Neuronal stem cell (in vitro differentiated cells): ENCODE data around the gene PLXDC2. TPM values are rescaled to one million over a fixed set of nuclear protein-coding genes. Genes with fewer than 3 reads are reported as not detected.
A peak's percentile ranks its signal among the peaks of the same experiment; 100 is the strongest.
"Not testable (repeated sequence)": the region's sequence is repeated elsewhere in the genome, so short reads cannot be mapped to it uniquely, and the experiment has no call there.

Source experiments
- DNase-seq: peaks from one replicate; pipeline ENCODE4 v3.0.0-alpha.2; 2013; ENCODE audit warnings: low spot score
- H2AFZ ChIP-seq: one replicate; pipeline ENCODE4 v1.6.1; 2013; ENCODE audit warnings: mild to moderate bottlenecking, low read length, inconsistent platforms
- H2AK5ac ChIP-seq: 2 replicates; pipeline ENCODE4 v1.6.1; 2013; ENCODE audit warnings: low read depth, mild to moderate bottlenecking, inconsistent platforms, low read length, moderate library complexity, mixed read lengths
- H2BK120ac ChIP-seq: 2 replicates; pipeline ENCODE4 v1.6.1; 2013; ENCODE audit warnings: low read depth, mild to moderate bottlenecking, inconsistent platforms, low read length, moderate library complexity, mixed read lengths
- H2BK12ac ChIP-seq: one replicate; pipeline ENCODE4 v1.6.1; 2013; ENCODE audit warnings: low read length, inconsistent platforms
- H2BK15ac ChIP-seq: 2 replicates; pipeline ENCODE4 v1.6.1; 2013; ENCODE audit warnings: mild to moderate bottlenecking, low read length, inconsistent platforms, mixed read lengths
- H2BK5ac ChIP-seq: one replicate; pipeline ENCODE4 v1.6.1; 2013; ENCODE audit warnings: inconsistent platforms, mild to moderate bottlenecking, low read length, moderate library complexity
- H3K14ac ChIP-seq: one replicate; pipeline ENCODE4 v1.6.1; 2013; ENCODE audit warnings: low read length, inconsistent platforms
- H3K18ac ChIP-seq: 2 replicates; pipeline ENCODE4 v1.6.1; 2013; ENCODE audit warnings: low read length, inconsistent platforms
- H3K23ac ChIP-seq: 2 replicates; pipeline ENCODE4 v1.6.1; 2013; ENCODE audit warnings: low read depth, mild to moderate bottlenecking, mixed read lengths, low read length, inconsistent platforms; ENCODE audit not compliant: poor library complexity
- H3K27ac ChIP-seq: replicated peaks from 3 replicates; pipeline ENCODE4 v1.5.1; 2013; ENCODE audit warnings: low read length, inconsistent platforms
- H3K27me3 ChIP-seq, 3 experiments: 2 replicates each; pipeline ENCODE4 v1.6.1; 2013; ENCODE audit warnings: low read length in 3 of 3, mild to moderate bottlenecking in 2 of 3, inconsistent platforms in 1 of 3, low read depth in 1 of 3, mixed read lengths in 1 of 3, moderate library complexity in 1 of 3; ENCODE audit not compliant: control insufficient read depth in 3 of 3, insufficient read depth in 3 of 3
- H3K36me3 ChIP-seq, 2 donors: replicated peaks in 1 of 2; 2 replicates each; pipeline ENCODE4 v1.6.1; 2013; ENCODE audit warnings: low read length in 2 of 2; ENCODE audit not compliant: control insufficient read depth in 2 of 2, insufficient read depth in 2 of 2
- H3K4ac ChIP-seq: 2 replicates; pipeline ENCODE4 v1.6.1; 2013; ENCODE audit warnings: inconsistent platforms, mild to moderate bottlenecking, low read length, moderate library complexity
- H3K4me1 ChIP-seq, 2 donors: 1 replicate in 1 of 2; 2 replicates in 1 of 2; pipeline ENCODE4 v1.6.1; 2013; ENCODE audit warnings: low read length in 2 of 2, low read depth in 1 of 2; ENCODE audit not compliant: control insufficient read depth in 2 of 2, insufficient read depth in 1 of 2
- H3K4me2 ChIP-seq: one replicate; pipeline ENCODE4 v1.6.1; 2013; ENCODE audit warnings: mild to moderate bottlenecking, low read length, inconsistent platforms; ENCODE audit not compliant: insufficient read depth, poor library complexity, severe bottlenecking
- H3K4me3 ChIP-seq, 2 donors: 2 replicates each; pipeline ENCODE4 v1.5.1; 2013; ENCODE audit warnings: low read length in 2 of 2, mild to moderate bottlenecking in 2 of 2, inconsistent platforms in 1 of 2, moderate library complexity in 1 of 2
- H3K79me1 ChIP-seq: one replicate; pipeline ENCODE4 v1.6.1; 2013; ENCODE audit warnings: low read depth, mild to moderate bottlenecking, inconsistent platforms, low read length, moderate library complexity
- H3K9ac ChIP-seq: one replicate; pipeline ENCODE4 v1.6.1; 2013; ENCODE audit warnings: mild to moderate bottlenecking, low read depth, low read length, inconsistent platforms; ENCODE audit not compliant: poor library complexity
- H3K9me3 ChIP-seq, 2 donors: replicated peaks in 1 of 2; 2 replicates each; pipeline versions ENCODE3 to v1.6.1; 2013; ENCODE audit warnings: low read length in 2 of 2, mild to moderate bottlenecking in 2 of 2, inconsistent platforms in 1 of 2, low read depth in 1 of 2, mixed read lengths in 1 of 2, moderate library complexity in 1 of 2; ENCODE audit not compliant: control insufficient read depth in 2 of 2, insufficient read depth in 1 of 2
- H4K8ac ChIP-seq: one replicate; pipeline ENCODE4 v1.6.1; 2013; ENCODE audit warnings: low read depth, mild to moderate bottlenecking, inconsistent platforms, low read length, moderate library complexity
- H4K91ac ChIP-seq: one replicate; pipeline ENCODE4 v1.6.1; 2013; ENCODE audit warnings: low read length, low read depth, mild to moderate bottlenecking, inconsistent platforms; ENCODE audit not compliant: poor library complexity
- WGBS, 2 donors: extraction: QIAGEN DNeasy Blood & Tissue Kit; methylation state at CpG; one replicate each; pipeline ENCODE4 v1.1.7; 2013; ENCODE audit warnings: missing lambda C conversion rate in 2 of 2, mixed read lengths in 1 of 2; ENCODE audit not compliant: insufficient read length in 2 of 2, insufficient replicate concordance in 1 of 2; ENCODE audit errors: extremely low coverage in 2 of 2; 5-methylcytosine and 5-hydroxymethylcytosine counted together
- polyA plus RNA-seq, 2 experiments: library from polyadenylated mRNA; stranded (reverse); fragments of 200-250 nt; gene quantifications; one replicate each; pipeline ENCODE4 v1.2.3, GENCODE V29; 2013

PLXDC2 gene
- polyA plus RNA-seq (2013, experiment 1 of 2): 16.4 TPM
- polyA plus RNA-seq (2013, experiment 2 of 2): 15.9 TPM

DNA sequence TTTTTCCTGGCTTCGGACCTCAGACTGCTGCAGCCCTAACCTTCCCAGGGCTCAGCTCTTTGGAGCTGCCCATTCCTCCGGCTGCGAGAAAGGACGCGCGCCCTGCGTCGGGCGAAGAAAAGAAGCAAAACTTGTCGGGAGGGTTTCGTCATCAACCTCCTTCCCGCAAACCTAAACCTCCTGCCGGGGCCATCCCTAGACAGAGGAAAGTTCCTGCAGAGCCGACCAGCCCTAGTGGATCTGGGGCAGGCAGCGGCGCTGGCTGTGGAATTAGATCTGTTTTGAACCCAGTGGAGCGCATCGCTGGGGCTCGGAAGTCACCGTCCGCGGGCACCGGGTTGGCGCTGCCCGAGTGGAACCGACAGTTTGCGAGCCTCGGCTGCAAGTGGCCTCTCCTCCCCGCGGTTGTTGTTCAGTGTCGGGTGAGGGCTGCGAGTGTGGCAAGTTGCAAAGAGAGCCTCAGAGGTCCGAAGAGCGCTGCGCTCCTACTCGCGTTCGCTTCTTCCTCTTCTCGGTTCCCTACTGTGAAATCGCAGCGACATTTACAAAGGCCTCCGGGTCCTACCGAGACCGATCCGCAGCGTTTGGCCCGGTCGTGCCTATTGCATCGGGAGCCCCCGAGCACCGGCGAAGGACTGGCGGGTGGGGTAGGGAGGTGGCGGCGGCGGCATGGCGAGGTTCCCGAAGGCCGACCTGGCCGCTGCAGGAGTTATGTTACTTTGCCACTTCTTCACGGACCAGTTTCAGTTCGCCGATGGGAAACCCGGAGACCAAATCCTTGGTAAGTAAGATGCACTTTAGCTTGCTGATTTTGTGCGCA is at the start of gene PLXDC2:
TSS of gene PLXDC2 (plus strand) at position 22 of the 820 bp plus-strand sequence.
- Histone ChIP-seq H3K4me3 (peak within 1 kb of the TSS; percentile 65 to 91), H2BK120ac (peak within 1 kb of the TSS; percentile 81), H2BK12ac (peak within 1 kb of the TSS; percentile 58), H3K27ac (peak within 1 kb of the TSS; percentile 96), H3K23ac (peak within 1 kb of the TSS; percentile 97), H3K4me2 (peak within 1 kb of the TSS; percentile 75), H3K36me3 (no peaks in the 10 kb centered on the region), H3K14ac (peak within 1 kb of the TSS; percentile 82), H2BK15ac (peak within 1 kb of the TSS; percentile 98), H3K27me3 (peaks cover 0 to 53% (median 0%) of the 10 kb centered on the region in 3 experiments), H2AK5ac (peak within 1 kb of the TSS; percentile 64), H2AFZ (peak within 1 kb of the TSS; percentile 99), H3K9me3 (no peaks in the 10 kb centered on the region), H4K8ac (no peak within 1 kb of the TSS), H3K18ac (peak within 1 kb of the TSS; percentile 98), H3K9ac (peak within 1 kb of the TSS; percentile 93), H2BK5ac (peak within 1 kb of the TSS; percentile 100), H4K91ac (no peak within 1 kb of the TSS), H3K4me1 (peaks cover 0 to 2% of the 10 kb centered on the region in 2 donors), H3K79me1 (peaks cover 5% of the 10 kb centered on the region), H3K4ac (no peak within 1 kb of the TSS)
- DNase-seq: peak; percentile 44
- WGBS, 2 donors: no CpG with 5 or more reads among the region's 65 CpGs

DNA sequence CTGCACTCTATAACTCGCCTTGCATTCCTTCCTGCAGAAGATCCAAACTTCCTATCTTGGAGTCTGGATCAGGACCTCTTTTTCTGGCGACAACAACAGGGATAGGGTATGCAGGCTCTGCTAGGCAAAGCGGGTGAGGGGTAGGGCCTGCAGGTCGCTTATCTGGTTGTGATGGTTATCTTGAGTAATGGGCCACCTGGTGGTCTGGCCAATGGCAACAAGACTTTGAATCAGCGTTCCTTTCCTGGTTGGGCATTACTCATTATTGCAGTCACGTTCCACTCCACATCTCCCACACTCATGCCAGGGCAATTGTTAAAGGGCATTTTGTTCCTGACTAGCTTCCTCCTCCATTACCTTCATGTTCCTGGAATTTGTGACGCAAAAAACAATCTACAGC is 48.4 kb upstream of the PLXDC2 start:
- Histone ChIP-seq H3K36me3 (no peaks in the 10 kb centered on the region), H2AFZ (no peak overlapping the region), H3K4me2 (no peak overlapping the region), H3K79me1 (no peaks in the 10 kb centered on the region), H3K18ac (no peak overlapping the region), H3K4ac (no peak overlapping the region), H3K4me1 (no peaks in the 10 kb centered on the region), H2BK15ac (no peak overlapping the region), H4K8ac (no peak overlapping the region), H3K27me3 (no peaks in the 10 kb centered on the region), H2BK5ac (no peak overlapping the region), H2BK120ac (no peak overlapping the region), H3K27ac (no peak overlapping the region), H3K23ac (no peak overlapping the region), H3K9ac (no peak overlapping the region), H3K4me3 (no peak overlapping the region), H3K9me3 (no peaks in the 10 kb centered on the region), H4K91ac (no peak overlapping the region), H2BK12ac (no peak overlapping the region), H3K14ac (no peak overlapping the region), H2AK5ac (no peak overlapping the region)
- no peak for DNase-seq
- WGBS, 2 donors: no CpG with 5 or more reads among the region's 7 CpGs

DNA sequence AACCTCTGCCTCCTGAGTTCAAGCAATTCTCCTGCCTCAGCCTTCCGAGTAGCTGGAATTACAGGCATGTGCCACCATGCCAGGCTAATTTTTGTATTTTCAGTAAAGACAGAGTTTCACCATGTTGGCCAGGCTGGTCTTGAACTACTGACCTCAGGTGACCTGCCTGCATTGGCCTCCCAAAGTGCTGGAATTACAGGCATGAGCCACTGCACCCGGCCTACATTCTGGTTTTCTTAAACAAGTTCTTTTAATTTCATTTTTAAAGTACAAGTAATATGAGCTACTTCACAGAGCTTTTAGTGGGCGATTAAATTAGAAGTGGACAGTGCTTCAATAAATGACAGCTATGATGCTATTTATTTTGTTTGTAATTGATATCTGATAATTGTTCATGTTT is 46.4 kb upstream of the PLXDC2 start:
- not testable (repeated sequence) for H3K27me3 ChIP-seq, H2BK120ac ChIP-seq, H3K4me1 ChIP-seq, H4K91ac ChIP-seq, H4K8ac ChIP-seq, H3K79me1 ChIP-seq, H3K9ac ChIP-seq, H3K4ac ChIP-seq, H3K14ac ChIP-seq, H2BK12ac ChIP-seq, H3K27ac ChIP-seq, H3K23ac ChIP-seq, H3K9me3 ChIP-seq, H2AFZ ChIP-seq, H3K36me3 ChIP-seq, H2BK15ac ChIP-seq, H2BK5ac ChIP-seq, H3K4me2 ChIP-seq, H3K4me3 ChIP-seq, H2AK5ac ChIP-seq, H3K18ac ChIP-seq, DNase-seq
- no CpG with 5 or more reads among the region's 3 CpGs for WGBS, 2 donors

DNA sequence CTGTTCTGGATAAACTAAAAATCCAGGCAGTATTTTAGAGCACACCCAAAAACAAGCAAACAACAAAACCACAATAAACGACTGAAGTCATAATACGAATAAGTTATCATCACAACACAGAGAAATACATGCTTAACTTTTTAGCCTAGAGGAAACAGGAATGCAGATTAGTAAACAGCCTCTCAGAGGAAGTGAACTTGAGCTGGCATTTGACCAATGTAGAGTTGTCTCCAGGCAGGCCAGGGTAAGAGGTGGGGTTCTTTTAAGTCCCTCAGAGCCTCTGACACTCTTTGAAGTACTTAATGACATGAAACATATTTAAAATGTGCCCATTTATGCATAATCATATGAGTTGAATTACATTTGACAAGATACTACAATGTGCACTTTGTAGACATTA is 43.3 kb upstream of the PLXDC2 start:
- Histone ChIP-seq H3K36me3 (no peaks in the 10 kb centered on the region), H3K4me3 (no peak overlapping the region), H3K4ac (no peak overlapping the region), H2BK12ac (no peak overlapping the region), H3K9me3 (no peaks in the 10 kb centered on the region), H2BK120ac (no peak overlapping the region), H2AFZ (no peak overlapping the region), H3K4me2 (no peak overlapping the region), H3K4me1 (no peaks in the 10 kb centered on the region), H2BK15ac (no peak overlapping the region), H3K27ac (no peak overlapping the region), H3K27me3 (no peaks in the 10 kb centered on the region), H3K79me1 (no peaks in the 10 kb centered on the region), H4K8ac (no peak overlapping the region), H3K18ac (no peak overlapping the region), H3K14ac (no peak overlapping the region), H2AK5ac (no peak overlapping the region), H4K91ac (no peak overlapping the region), H2BK5ac (no peak overlapping the region), H3K23ac (no peak overlapping the region), H3K9ac (no peak overlapping the region)
- WGBS, 2 donors: no CpG with 5 or more reads among the region's 2 CpGs
- DNase-seq: no peak
